Calu3 (cell line): ENCODE results near the gene WDPCP. TPM values are rescaled to one million over a fixed set of nuclear protein-coding genes. Genes with fewer than 3 reads are reported as not detected.
"Not testable (repeated sequence)": the region's sequence is repeated elsewhere in the genome, so short reads cannot be mapped to it uniquely, and the experiment has no call there.

Source experiments
- BruUV-seq: library from RNA; stranded (reverse); fragments of 400-500 nt; replicated peaks from 2 replicates; lab custom pipeline; 2021; lab: Mats Ljungman, UMichigan
- CTCF ChIA-PET: fragments of 300-600 bp; sonication (Branson Sonifier 250); formaldehyde crosslinking; loops from one replicate; lab custom pipeline; 2022; ENCODE audit warnings: antibody characterized with exemption; lab: Charles Lee
- DNase-seq: peaks from one replicate; pipeline ENCODE4 v3.0.0; 2022
- H3K27ac Mint-ChIP-seq: one replicate; pipeline ENCODE4 v1.8.0; 2022; ENCODE audit warnings: mixed read lengths; ENCODE audit not compliant: unreplicated experiment
- H3K27me3 Mint-ChIP-seq: one replicate; pipeline ENCODE4 v1.8.0; 2022; ENCODE audit warnings: mixed read lengths; ENCODE audit not compliant: unreplicated experiment
- H3K36me3 Mint-ChIP-seq: one replicate; pipeline ENCODE4 v1.8.0; 2022; ENCODE audit warnings: mild to moderate bottlenecking, moderate library complexity, mixed read lengths; ENCODE audit not compliant: insufficient read depth, unreplicated experiment
- H3K4me1 Mint-ChIP-seq: one replicate; pipeline ENCODE4 v1.8.0; 2022; ENCODE audit warnings: mild to moderate bottlenecking, low read depth, mixed read lengths; ENCODE audit not compliant: unreplicated experiment
- H3K4me3 Mint-ChIP-seq: one replicate; pipeline ENCODE4 v1.8.0; 2022; ENCODE audit warnings: mild to moderate bottlenecking, low read depth, moderate library complexity, mixed read lengths; ENCODE audit not compliant: unreplicated experiment
- H3K9me3 Mint-ChIP-seq: one replicate; pipeline ENCODE4 v1.8.0; 2022; ENCODE audit warnings: low read depth, mixed read lengths; ENCODE audit not compliant: unreplicated experiment
- CTCF ChIP-seq: fragments of 200-600 bp; IDR thresholded peaks from one replicate; pipeline ENCODE4 v1.8.0; 2022; ENCODE audit warnings: antibody characterized with exemption; ENCODE audit not compliant: unreplicated experiment
- intact Hi-C: fragments of 100-400 bp; cut with micrococcal nuclease; formaldehyde crosslinking; loops from one replicate; pipeline ENCODE4 v1.10.0; 2022; ENCODE audit not compliant: unreplicated experiment
- total RNA-seq: library from RNA; stranded (reverse); gene quantifications from 2 replicates; pipeline ENCODE4 v1.2.3, GENCODE V29; 2022

Gene WDPCP
- total RNA-seq, 1 experiment from 2014 or later: 9.0 TPM

- intact Hi-C loops: no loop called here
- Mint-ChIP-seq H3K4me1 (no peaks in the 10 kb centered on the region), H3K36me3 (no peaks in the 10 kb centered on the region), H3K27ac (no peak overlapping the region), H3K27me3 (no peaks in the 10 kb centered on the region), H3K4me3 (no peak overlapping the region), H3K9me3 (no peaks in the 10 kb centered on the region)
- DNase-seq: no peak
- TF ChIP-seq CTCF: no peak
- CTCF ChIA-PET: no interaction called here
- BruUV-seq: no TSS peak
Measured at GRCh38 chr2:63477686-63478085, 110.6 kb downstream of the WDPCP start.

- H3K27me3 Mint-ChIP-seq, H3K4me3 Mint-ChIP-seq, DNase-seq, BruUV-seq, H3K27ac Mint-ChIP-seq, H3K4me1 Mint-ChIP-seq, H3K9me3 Mint-ChIP-seq, CTCF ChIA-PET, H3K36me3 Mint-ChIP-seq, intact Hi-C loops: not testable (repeated sequence)
Measured at GRCh38 chr2:63469313-63469712, 119.0 kb downstream of the WDPCP start.

- no peak for DNase-seq
- Mint-ChIP-seq H3K4me1 (no peaks in the 10 kb centered on the region), H3K9me3 (peaks cover 9% of the 10 kb centered on the region), H3K27me3 (no peaks in the 10 kb centered on the region), H3K36me3 (no peaks in the 10 kb centered on the region), H3K27ac (no peak overlapping the region), H3K4me3 (no peak overlapping the region)
- CTCF ChIA-PET: no interaction called here
- no TSS peak for BruUV-seq
- TF ChIP-seq CTCF: no peak
- intact Hi-C loops: no loop called here
Measured at GRCh38 chr2:63465633-63466032, 122.6 kb downstream of the WDPCP start.

GRCh38 chr2:63463142-63463541 lies 125.1 kb downstream of the WDPCP start:
- Mint-ChIP-seq H3K9me3 (peaks cover 7% of the 10 kb centered on the region), H3K36me3 (no peaks in the 10 kb centered on the region)
- intact Hi-C loops: no loop called here

GRCh38 chr2:63446658-63447057 lies 141.6 kb downstream of the WDPCP start:
- TF ChIP-seq CTCF: no peak
- Mint-ChIP-seq H3K4me1 (no peaks in the 10 kb centered on the region), H3K27me3 (no peaks in the 10 kb centered on the region), H3K27ac (no peak overlapping the region), H3K9me3 (no peaks in the 10 kb centered on the region), H3K4me3 (no peak overlapping the region), H3K36me3 (no peaks in the 10 kb centered on the region)
- intact Hi-C loops: no loop called here
- no peak for DNase-seq
- no TSS peak for BruUV-seq
- CTCF ChIA-PET: no interaction called here

More at GRCh38 chr2:63463142-63463541, 125.1 kb downstream of the WDPCP start:
- no peak overlapping the region for H3K27ac Mint-ChIP-seq
- no peak for TF ChIP-seq CTCF
- no peaks in the 10 kb centered on the region for H3K4me1 Mint-ChIP-seq
- CTCF ChIA-PET: no interaction called here
- no peaks in the 10 kb centered on the region for H3K27me3 Mint-ChIP-seq
- no peak for DNase-seq
- BruUV-seq: no TSS peak
- H3K4me3 Mint-ChIP-seq: no peak overlapping the region
